ENCODE measurements around the gene GRM2. TPM values are rescaled to one million over a fixed set of nuclear protein-coding genes. Genes with fewer than 3 reads are reported as not detected.

The GRM2 gene
- total RNA-seq, 1 donor = not detected

- TF ChIP-seq CTCF (IDR thresholded peaks at IDR 0.05; ENCODE audit: insufficient read depth, low read depth, low read length) = no peak
- DNase-seq (ENCODE audit: low read depth) = no peak
- H3K4me3 ChIP-seq (ENCODE audit: low read depth, low read length) = no peak overlapping the region
Observed at GRCh38 chr3:51691949-51692348, 14.9 kb upstream of the GRM2 start.

GRCh38 chr3:51692980-51693395, 13.9 kb upstream of the GRM2 start:
- no peak for TF ChIP-seq CTCF (IDR thresholded peaks at IDR 0.05; ENCODE audit: insufficient read depth, low read depth, low read length)
- H3K4me3 ChIP-seq (ENCODE audit: low read depth, low read length) = no peak overlapping the region
- DNase-seq (ENCODE audit: low read depth) = no peak

DNA sequence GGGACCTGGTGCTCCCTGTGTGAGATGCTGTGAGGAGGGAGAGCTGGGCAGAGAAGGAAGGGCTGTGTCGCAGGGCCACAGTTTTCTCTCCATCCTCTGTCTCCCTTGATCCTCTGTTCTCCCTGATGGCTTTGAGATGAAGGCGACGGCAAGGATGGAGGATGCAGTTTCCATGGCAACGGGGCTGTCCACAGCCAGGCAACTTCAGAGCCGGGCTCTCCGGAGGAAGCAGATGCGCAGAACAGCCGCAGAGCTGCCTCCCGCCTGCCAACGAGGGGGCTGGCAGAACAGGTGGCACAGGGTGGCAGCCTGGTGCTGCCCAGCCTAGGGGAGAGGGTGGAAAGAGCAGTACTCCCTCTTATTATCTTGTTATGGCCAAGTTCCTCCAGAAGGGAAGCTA, 9.9 kb upstream of the GRM2 start:
- DNase-seq (ENCODE audit: low read depth) = no peak
- no peak for TF ChIP-seq CTCF (IDR thresholded peaks at IDR 0.05; ENCODE audit: insufficient read depth, low read depth, low read length)
- H3K4me3 ChIP-seq (ENCODE audit: low read depth, low read length) = no peak overlapping the region

DNA sequence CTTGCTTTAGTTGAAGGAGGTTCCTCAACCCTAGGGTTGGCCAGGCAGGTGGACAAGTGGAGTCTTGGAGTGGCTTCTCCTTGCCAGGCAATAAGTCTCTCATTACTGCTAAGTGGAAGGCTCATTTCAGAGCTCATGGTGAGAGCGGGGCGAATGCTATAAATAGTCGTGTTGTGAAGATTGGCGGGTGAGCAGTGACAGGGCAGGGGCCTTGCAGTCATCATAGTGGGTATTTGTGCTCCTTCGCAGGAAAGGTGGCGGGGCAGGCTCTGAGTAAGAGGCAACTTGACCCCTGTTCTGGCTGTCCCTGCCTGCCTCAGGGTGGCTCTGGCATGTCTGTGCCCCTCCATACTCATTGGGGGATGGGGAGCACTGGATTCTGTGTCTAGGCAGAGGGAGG, 8.7 kb upstream of the GRM2 start:
- no peak for DNase-seq (ENCODE audit: low read depth)
- TF ChIP-seq CTCF (IDR thresholded peaks at IDR 0.05; ENCODE audit: insufficient read depth, low read depth, low read length) = no peak
- no peak overlapping the region for H3K4me3 ChIP-seq (ENCODE audit: low read depth, low read length)

- no peak overlapping the region for H3K4me3 ChIP-seq (ENCODE audit: low read depth, low read length)
- DNase-seq (ENCODE audit: low read depth) = no peak
- TF ChIP-seq CTCF (IDR thresholded peaks at IDR 0.05; ENCODE audit: insufficient read depth, low read depth, low read length) = no peak
Observed at GRCh38 chr3:51700403-51700802, 6.5 kb upstream of the GRM2 start.

- TF ChIP-seq CTCF (IDR thresholded peaks at IDR 0.05; ENCODE audit: insufficient read depth, low read depth, low read length) = no peak
Observed at GRCh38 chr3:51702156-51702555, 4.7 kb upstream of the GRM2 start.

DNA sequence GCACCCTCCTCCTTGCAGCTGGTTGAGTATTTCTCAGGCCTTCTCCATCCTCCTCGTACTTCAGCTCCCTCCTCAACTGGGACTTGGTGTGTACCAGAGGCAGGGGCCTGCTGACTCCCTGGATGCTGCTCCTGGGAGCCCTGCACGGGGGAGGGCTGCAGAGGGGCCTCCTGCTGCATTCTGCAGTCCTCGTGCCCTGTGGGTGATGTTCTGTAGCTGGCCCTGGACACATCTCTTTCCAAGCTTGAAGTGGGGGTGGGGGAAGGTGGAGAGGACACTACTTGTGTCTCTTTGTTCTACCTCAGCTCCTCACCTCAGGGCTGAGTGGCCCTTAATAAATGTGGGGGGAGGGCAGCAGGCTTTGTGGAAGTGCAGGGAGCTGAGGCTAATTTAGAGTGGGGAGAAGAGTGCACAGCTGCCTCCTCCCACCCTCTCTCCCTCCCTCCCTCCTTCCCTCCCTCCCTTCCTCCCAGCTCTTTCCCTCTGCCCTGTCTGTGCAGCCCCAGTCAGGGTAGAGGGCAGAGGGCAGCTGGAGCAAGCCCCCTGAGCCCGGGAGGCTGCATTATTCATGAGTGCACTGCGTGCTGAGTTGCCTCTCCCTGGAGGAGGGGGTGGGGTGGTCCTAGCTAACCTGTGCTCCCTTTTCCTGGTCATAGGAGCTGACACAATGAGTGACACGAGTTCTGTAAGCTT, 3.7 kb upstream of the GRM2 start:
- no peak for TF ChIP-seq CTCF (IDR thresholded peaks at IDR 0.05; ENCODE audit: insufficient read depth, low read depth, low read length)
- H3K4me3 ChIP-seq (ENCODE audit: low read depth, low read length) = no peak overlapping the region
- DNase-seq (ENCODE audit: low read depth) = no peak

More at GRCh38 chr3:51702156-51702555, 4.7 kb upstream of the GRM2 start:
- DNase-seq (ENCODE audit: low read depth) = no peak
- H3K4me3 ChIP-seq (ENCODE audit: low read depth, low read length) = no peak overlapping the region

All from fibroblast of villous mesenchyme (primary cell).